Astrocyte of the cerebellum (primary cell): Measurements from ENCODE around the gene PPP1R3C.

Experiments used
- DNase-seq: peaks from one replicate; pipeline ENCODE4 v3.0.0-alpha.2; 2011; ENCODE audit warnings: low read depth
- H3K4me3 ChIP-seq: 2 replicates; pipeline ENCODE4 v1.5.1; 2011; ENCODE audit warnings: mild to moderate bottlenecking, low read depth, low read length, moderate library complexity
- in situ Hi-C: cut with HindIII; loops from 2 replicates; pipeline ENCODE4 v1.10.0; 2017; ENCODE audit warnings: low sequenced_read_pairs
- TF ChIP-seq, protein P1 (sequence below): IDR thresholded peaks from 2 replicates; pipeline ENCODE4 v1.5.1; 2012; ENCODE audit warnings: low read length, low read depth, moderate library complexity, mild to moderate bottlenecking; ENCODE audit errors: missing control alignments

PPP1R3C gene

GRCh38 chr10:91632671-91633550, at the start of gene PPP1R3C:
TSS of gene PPP1R3C (minus strand) at chr10:91633071. CDS start at chr10:91632969, 102 bp downstream.
- TF ChIP-seq, protein P1, sequence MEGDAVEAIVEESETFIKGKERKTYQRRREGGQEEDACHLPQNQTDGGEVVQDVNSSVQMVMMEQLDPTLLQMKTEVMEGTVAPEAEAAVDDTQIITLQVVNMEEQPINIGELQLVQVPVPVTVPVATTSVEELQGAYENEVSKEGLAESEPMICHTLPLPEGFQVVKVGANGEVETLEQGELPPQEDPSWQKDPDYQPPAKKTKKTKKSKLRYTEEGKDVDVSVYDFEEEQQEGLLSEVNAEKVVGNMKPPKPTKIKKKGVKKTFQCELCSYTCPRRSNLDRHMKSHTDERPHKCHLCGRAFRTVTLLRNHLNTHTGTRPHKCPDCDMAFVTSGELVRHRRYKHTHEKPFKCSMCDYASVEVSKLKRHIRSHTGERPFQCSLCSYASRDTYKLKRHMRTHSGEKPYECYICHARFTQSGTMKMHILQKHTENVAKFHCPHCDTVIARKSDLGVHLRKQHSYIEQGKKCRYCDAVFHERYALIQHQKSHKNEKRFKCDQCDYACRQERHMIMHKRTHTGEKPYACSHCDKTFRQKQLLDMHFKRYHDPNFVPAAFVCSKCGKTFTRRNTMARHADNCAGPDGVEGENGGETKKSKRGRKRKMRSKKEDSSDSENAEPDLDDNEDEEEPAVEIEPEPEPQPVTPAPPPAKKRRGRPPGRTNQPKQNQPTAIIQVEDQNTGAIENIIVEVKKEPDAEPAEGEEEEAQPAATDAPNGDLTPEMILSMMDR = peak; percentile 35
- in situ Hi-C loops = no loop called here
- DNase-seq = no peak
- peak within 1 kb of the TSS; percentile 57 for H3K4me3 ChIP-seq

DNA sequence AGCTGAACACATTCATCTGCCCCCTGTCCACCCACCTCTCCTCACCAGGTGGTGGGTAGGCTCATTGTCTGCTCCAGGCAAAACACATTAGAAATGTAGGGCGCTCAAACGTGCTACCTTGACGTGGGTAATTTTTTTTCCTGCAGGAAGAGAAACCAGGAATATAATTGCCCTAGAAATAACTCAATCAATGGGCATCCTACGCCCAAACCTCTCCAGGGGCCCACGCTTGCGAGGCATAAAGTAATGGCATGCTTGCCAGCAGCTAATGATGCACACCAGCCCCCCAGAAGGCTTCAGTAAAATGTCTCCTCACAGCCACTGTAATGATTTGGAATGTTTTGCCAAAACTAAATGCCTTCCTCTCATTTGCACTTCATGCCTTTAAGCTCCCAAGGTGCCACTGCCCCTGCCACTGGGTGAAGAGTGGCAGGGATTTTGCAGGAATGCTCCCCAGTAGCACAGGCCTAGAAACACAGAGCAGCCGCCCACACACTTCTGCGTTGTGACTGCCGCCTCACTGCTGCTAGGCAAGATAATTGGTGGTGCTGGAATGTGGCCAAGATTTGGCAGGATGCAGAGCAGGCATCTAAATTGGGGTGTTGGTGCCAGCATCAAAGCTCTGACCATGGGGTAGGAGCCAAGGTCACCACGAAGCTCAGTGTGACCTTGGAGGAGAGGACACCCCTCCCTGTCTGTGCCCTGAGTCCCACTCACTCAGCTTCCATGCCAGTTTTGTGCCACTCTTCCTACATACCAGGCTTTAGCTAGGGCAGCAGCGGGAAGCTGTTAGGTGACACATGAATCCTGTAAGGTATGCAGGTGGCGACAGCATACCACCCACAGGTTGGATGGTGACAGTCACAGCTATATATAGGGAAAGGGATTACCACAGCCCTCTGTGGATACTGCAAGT, 48.7 kb upstream of the PPP1R3C start:
- DNase-seq = no peak
- no peak overlapping the region for H3K4me3 ChIP-seq
- in situ Hi-C loops = no loop called here
- TF ChIP-seq, protein P1 = no peak

DNA sequence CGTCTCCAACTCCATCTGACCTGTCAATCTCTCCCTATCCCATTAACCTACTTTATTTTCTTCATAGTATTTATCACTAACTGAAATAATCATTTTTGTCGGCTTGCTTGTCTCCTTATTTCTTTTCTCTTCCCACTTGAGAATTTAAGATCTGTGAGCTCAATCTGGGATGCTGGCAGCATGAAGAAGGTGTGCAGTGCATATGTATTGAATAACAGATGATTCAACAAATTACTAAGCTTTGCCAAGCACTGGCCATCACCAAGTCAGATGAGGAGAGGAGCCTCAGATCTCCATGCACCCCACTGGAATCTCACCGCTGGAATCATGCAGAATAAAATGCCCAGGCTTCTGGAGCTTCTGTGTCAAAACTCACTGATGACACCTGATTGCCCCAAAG, 47.6 kb upstream of the PPP1R3C start:
- DNase-seq = no peak
- in situ Hi-C loops = no loop called here
- no peak overlapping the region for H3K4me3 ChIP-seq
- TF ChIP-seq, protein P1 = no peak

- in situ Hi-C loops = no loop called here
Measured at GRCh38 chr10:91679296-91679695, 46.4 kb upstream of the PPP1R3C start.

GRCh38 chr10:91677911-91678310, 45.0 kb upstream of the PPP1R3C start:
- in situ Hi-C loops = no loop called here
- H3K4me3 ChIP-seq = no peak overlapping the region
- no peak for DNase-seq
- TF ChIP-seq, protein P1 = no peak

More at GRCh38 chr10:91679296-91679695, 46.4 kb upstream of the PPP1R3C start:
- TF ChIP-seq, protein P1 = no peak
- no peak overlapping the region for H3K4me3 ChIP-seq
- DNase-seq = no peak

- no peak overlapping the region for H3K4me3 ChIP-seq
- no peak for DNase-seq
- in situ Hi-C loops = no loop called here
- TF ChIP-seq, protein P1 = no peak
Measured at GRCh38 chr10:91672021-91672608, 39.2 kb upstream of the PPP1R3C start.
